ENCODE data around the gene PELI2.
"Not testable (repeated sequence)": the region's sequence is repeated elsewhere in the genome, so short reads cannot be mapped to it uniquely, and the experiment has no call there.

PELI2 gene

GRCh38 chr14:56143025-56143424, 24.8 kb downstream of the PELI2 start:
- DNase-seq (ENCODE audit: low read depth), result no peak

- no peak for DNase-seq (ENCODE audit: low read depth)
Observed at GRCh38 chr14:56144176-56144575, 26.0 kb downstream of the PELI2 start.

- no peak for DNase-seq (ENCODE audit: low read depth)
Observed at GRCh38 chr14:56145181-56145769, 27.1 kb downstream of the PELI2 start.

- no peak for DNase-seq (ENCODE audit: low read depth)
Observed at GRCh38 chr14:56145965-56146364, 27.8 kb downstream of the PELI2 start.

GRCh38 chr14:56147449-56147848, 29.2 kb downstream of the PELI2 start:
- DNase-seq (ENCODE audit: low read depth), result no peak

- no peak for DNase-seq (ENCODE audit: low read depth)
Observed at GRCh38 chr14:56147986-56148901, 30.0 kb downstream of the PELI2 start.

GRCh38 chr14:56149151-56149550, 30.9 kb downstream of the PELI2 start:
- no peak for DNase-seq (ENCODE audit: low read depth)

GRCh38 chr14:56149995-56150394, 31.8 kb downstream of the PELI2 start:
- DNase-seq (ENCODE audit: low read depth), result no peak

GRCh38 chr14:56150645-56151345, 32.6 kb downstream of the PELI2 start:
- no peak for DNase-seq (ENCODE audit: low read depth)

GRCh38 chr14:56152221-56152620, 34.0 kb downstream of the PELI2 start:
- no peak for DNase-seq (ENCODE audit: low read depth)

GRCh38 chr14:56153267-56153666, 35.1 kb downstream of the PELI2 start:
- DNase-seq (ENCODE audit: low read depth), result no peak

GRCh38 chr14:56154321-56154720, 36.1 kb downstream of the PELI2 start:
- DNase-seq (ENCODE audit: low read depth), result no peak

GRCh38 chr14:56156096-56156495, 37.9 kb downstream of the PELI2 start:
- no peak for DNase-seq (ENCODE audit: low read depth)

- DNase-seq (ENCODE audit: low read depth), result no peak
Observed at GRCh38 chr14:56159066-56159465, 40.9 kb downstream of the PELI2 start.

- no peak for DNase-seq (ENCODE audit: low read depth)
Observed at GRCh38 chr14:56160088-56160487, 41.9 kb downstream of the PELI2 start.

- DNase-seq (ENCODE audit: low read depth), result no peak
Observed at GRCh38 chr14:56161658-56162057, 43.4 kb downstream of the PELI2 start.

- DNase-seq (ENCODE audit: low read depth), result no peak
Observed at GRCh38 chr14:56162476-56162875, 44.3 kb downstream of the PELI2 start.

GRCh38 chr14:56166579-56166978, 48.4 kb downstream of the PELI2 start:
- not testable (repeated sequence) for DNase-seq (ENCODE audit: low read depth)

- DNase-seq (ENCODE audit: low read depth), result no peak
Observed at GRCh38 chr14:56168007-56168616, 49.9 kb downstream of the PELI2 start.

GRCh38 chr14:56170028-56170427, 51.8 kb downstream of the PELI2 start:
- DNase-seq (ENCODE audit: low read depth), result no peak

- DNase-seq (ENCODE audit: low read depth), result no peak
Observed at GRCh38 chr14:56170877-56171422, 52.7 kb downstream of the PELI2 start.

- DNase-seq (ENCODE audit: low read depth), result no peak
Observed at GRCh38 chr14:56172074-56172473, 53.9 kb downstream of the PELI2 start.
